Liver (tissue), 3 donors: Measurements from ENCODE around the gene SHD.

Source experiments
- FOXA1 ChIP-seq: IDR thresholded peaks from 2 replicates; pipeline ENCODE4 v1.6.1; 2016; ENCODE audit warnings: antibody characterized with exemption
- GABPA ChIP-seq, 2 donors: IDR thresholded peaks in 1 of 2; conservative IDR thresholded peaks in 1 of 2; 2 replicates each; pipeline ENCODE4 v1.6.1; 2016; ENCODE audit warnings: antibody characterized with exemption in 2 of 2, mild to moderate bottlenecking in 1 of 2, moderate library complexity in 1 of 2
- JUND ChIP-seq, 2 donors: IDR thresholded peaks; 2 replicates each; pipeline ENCODE4 v1.6.1; 2016; ENCODE audit warnings: antibody characterized with exemption in 2 of 2
- RAD21 ChIP-seq, 2 donors: IDR thresholded peaks; 2 replicates each; pipeline ENCODE4 v1.6.1; 2016; ENCODE audit warnings: antibody characterized with exemption in 2 of 2, mild to moderate bottlenecking in 2 of 2
- TAF1 ChIP-seq: conservative IDR thresholded peaks from 2 replicates; pipeline ENCODE4 v1.6.1; 2016; ENCODE audit warnings: antibody characterized with exemption, mild to moderate bottlenecking
- YY1 ChIP-seq: IDR thresholded peaks from 2 replicates; pipeline ENCODE4 v1.6.1; 2016; ENCODE audit warnings: antibody characterized with exemption, mild to moderate bottlenecking
- TF ChIP-seq, protein P1 (sequence below): IDR thresholded peaks from 2 replicates; pipeline ENCODE4 v1.6.1; 2016; ENCODE audit warnings: antibody characterized with exemption, mild to moderate bottlenecking
- TF ChIP-seq, protein P2 (sequence below): fragments of 150-350 bp; IDR thresholded peaks from 2 replicates; pipeline ENCODE4 v1.5.1; 2017; ENCODE audit warnings: improper control_type of control experiment, low read depth, low read length; ENCODE audit not compliant: missing input control
- TF ChIP-seq, protein P3 (sequence below): IDR thresholded peaks from 2 replicates; pipeline ENCODE4 v1.6.1; 2016; ENCODE audit warnings: antibody characterized with exemption
- TF ChIP-seq, protein P4 (sequence below): IDR thresholded peaks from 2 replicates; pipeline ENCODE4 v1.6.1; 2016; ENCODE audit warnings: antibody characterized with exemption
- donor health status: healthy.
- donor health status: healthy.

DNA sequence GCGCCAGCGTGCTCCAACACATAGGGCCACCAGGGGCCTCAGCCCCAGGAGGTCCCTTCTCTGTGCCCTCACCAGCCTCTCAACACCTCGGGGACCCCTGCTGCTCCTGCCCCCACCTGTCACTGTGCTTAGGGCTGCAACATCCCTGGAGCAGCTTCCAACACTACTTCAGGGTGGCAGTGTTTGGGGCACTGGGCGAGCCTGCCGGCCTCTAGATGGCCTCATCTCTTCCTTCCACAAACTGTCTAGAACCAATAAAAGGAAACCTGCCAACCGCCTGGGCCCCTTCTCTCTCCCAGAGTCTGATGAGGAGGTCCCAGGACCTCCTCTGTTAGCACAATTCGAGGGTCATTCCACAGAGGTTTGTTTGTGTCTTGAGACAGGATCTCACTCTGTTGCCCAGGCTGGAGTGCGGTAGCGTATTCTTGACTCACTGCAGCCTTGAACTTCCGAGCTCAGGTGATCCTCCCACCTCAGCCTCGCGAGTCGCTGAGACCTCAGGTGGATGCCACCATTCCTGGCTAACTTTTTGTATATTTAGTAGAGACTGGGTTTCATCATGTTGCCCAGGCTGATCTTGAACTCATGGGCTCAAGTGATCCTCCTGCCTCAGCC, 10.1 kb upstream of the SHD start:
- TF ChIP-seq, protein P1, sequence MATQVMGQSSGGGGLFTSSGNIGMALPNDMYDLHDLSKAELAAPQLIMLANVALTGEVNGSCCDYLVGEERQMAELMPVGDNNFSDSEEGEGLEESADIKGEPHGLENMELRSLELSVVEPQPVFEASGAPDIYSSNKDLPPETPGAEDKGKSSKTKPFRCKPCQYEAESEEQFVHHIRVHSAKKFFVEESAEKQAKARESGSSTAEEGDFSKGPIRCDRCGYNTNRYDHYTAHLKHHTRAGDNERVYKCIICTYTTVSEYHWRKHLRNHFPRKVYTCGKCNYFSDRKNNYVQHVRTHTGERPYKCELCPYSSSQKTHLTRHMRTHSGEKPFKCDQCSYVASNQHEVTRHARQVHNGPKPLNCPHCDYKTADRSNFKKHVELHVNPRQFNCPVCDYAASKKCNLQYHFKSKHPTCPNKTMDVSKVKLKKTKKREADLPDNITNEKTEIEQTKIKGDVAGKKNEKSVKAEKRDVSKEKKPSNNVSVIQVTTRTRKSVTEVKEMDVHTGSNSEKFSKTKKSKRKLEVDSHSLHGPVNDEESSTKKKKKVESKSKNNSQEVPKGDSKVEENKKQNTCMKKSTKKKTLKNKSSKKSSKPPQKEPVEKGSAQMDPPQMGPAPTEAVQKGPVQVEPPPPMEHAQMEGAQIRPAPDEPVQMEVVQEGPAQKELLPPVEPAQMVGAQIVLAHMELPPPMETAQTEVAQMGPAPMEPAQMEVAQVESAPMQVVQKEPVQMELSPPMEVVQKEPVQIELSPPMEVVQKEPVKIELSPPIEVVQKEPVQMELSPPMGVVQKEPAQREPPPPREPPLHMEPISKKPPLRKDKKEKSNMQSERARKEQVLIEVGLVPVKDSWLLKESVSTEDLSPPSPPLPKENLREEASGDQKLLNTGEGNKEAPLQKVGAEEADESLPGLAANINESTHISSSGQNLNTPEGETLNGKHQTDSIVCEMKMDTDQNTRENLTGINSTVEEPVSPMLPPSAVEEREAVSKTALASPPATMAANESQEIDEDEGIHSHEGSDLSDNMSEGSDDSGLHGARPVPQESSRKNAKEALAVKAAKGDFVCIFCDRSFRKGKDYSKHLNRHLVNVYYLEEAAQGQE, result no peak
- TF ChIP-seq, protein P2, sequence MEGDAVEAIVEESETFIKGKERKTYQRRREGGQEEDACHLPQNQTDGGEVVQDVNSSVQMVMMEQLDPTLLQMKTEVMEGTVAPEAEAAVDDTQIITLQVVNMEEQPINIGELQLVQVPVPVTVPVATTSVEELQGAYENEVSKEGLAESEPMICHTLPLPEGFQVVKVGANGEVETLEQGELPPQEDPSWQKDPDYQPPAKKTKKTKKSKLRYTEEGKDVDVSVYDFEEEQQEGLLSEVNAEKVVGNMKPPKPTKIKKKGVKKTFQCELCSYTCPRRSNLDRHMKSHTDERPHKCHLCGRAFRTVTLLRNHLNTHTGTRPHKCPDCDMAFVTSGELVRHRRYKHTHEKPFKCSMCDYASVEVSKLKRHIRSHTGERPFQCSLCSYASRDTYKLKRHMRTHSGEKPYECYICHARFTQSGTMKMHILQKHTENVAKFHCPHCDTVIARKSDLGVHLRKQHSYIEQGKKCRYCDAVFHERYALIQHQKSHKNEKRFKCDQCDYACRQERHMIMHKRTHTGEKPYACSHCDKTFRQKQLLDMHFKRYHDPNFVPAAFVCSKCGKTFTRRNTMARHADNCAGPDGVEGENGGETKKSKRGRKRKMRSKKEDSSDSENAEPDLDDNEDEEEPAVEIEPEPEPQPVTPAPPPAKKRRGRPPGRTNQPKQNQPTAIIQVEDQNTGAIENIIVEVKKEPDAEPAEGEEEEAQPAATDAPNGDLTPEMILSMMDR, result no peak
- TF ChIP-seq YY1, result no peak
- no peak for TF ChIP-seq GABPA (IDR thresholded peaks at IDR 0.05 in 1 of 2, conservative IDR thresholded peaks at IDR 0.05 in 1 of 2)
- TF ChIP-seq RAD21 (IDR thresholded peaks at IDR 0.05), result peak in 1 of 2 donors; percentile 14
- TF ChIP-seq JUND (IDR thresholded peaks at IDR 0.05), result no peak
- TF ChIP-seq, protein P3, sequence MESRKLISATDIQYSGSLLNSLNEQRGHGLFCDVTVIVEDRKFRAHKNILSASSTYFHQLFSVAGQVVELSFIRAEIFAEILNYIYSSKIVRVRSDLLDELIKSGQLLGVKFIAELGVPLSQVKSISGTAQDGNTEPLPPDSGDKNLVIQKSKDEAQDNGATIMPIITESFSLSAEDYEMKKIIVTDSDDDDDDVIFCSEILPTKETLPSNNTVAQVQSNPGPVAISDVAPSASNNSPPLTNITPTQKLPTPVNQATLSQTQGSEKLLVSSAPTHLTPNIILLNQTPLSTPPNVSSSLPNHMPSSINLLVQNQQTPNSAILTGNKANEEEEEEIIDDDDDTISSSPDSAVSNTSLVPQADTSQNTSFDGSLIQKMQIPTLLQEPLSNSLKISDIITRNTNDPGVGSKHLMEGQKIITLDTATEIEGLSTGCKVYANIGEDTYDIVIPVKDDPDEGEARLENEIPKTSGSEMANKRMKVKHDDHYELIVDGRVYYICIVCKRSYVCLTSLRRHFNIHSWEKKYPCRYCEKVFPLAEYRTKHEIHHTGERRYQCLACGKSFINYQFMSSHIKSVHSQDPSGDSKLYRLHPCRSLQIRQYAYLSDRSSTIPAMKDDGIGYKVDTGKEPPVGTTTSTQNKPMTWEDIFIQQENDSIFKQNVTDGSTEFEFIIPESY, result no peak
- TF ChIP-seq FOXA1, result no peak
- no peak for TF ChIP-seq TAF1
- TF ChIP-seq, protein P4, sequence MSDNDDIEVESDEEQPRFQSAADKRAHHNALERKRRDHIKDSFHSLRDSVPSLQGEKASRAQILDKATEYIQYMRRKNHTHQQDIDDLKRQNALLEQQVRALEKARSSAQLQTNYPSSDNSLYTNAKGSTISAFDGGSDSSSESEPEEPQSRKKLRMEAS, result no peak
